Measurements from ENCODE around the gene GABARAP. TPM values are rescaled to one million over a fixed set of nuclear protein-coding genes. Genes with fewer than 3 reads are reported as not detected.

GABARAP gene
- total RNA-seq, 1 donor from 2014 or later = 587 TPM

- peaks cover 52% of the 10 kb centered on the region for H3K4me1 ChIP-seq
- H3K36me3 ChIP-seq = peaks cover 18% of the 10 kb centered on the region
- no peaks in the 10 kb centered on the region for H3K9me3 ChIP-seq
- DNase-seq (peak; percentile 92), ATAC-seq (peak; percentile 83 to 90)
- TF ChIP-seq, protein P1, sequence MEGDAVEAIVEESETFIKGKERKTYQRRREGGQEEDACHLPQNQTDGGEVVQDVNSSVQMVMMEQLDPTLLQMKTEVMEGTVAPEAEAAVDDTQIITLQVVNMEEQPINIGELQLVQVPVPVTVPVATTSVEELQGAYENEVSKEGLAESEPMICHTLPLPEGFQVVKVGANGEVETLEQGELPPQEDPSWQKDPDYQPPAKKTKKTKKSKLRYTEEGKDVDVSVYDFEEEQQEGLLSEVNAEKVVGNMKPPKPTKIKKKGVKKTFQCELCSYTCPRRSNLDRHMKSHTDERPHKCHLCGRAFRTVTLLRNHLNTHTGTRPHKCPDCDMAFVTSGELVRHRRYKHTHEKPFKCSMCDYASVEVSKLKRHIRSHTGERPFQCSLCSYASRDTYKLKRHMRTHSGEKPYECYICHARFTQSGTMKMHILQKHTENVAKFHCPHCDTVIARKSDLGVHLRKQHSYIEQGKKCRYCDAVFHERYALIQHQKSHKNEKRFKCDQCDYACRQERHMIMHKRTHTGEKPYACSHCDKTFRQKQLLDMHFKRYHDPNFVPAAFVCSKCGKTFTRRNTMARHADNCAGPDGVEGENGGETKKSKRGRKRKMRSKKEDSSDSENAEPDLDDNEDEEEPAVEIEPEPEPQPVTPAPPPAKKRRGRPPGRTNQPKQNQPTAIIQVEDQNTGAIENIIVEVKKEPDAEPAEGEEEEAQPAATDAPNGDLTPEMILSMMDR (IDR thresholded peaks at IDR 0.05) = no peak
- peaks cover 21% of the 10 kb centered on the region for H3K27me3 ChIP-seq (ENCODE audit: low read depth)
- intact Hi-C loops (cut with DNase I) = no loop called here
- H3K4me3 ChIP-seq = peak within 1 kb of the TSS; percentile 67
- peak within 1 kb of the TSS; percentile 88 for H3K27ac ChIP-seq
Measured at GRCh38 chr17:7262192-7262934, 20.1 kb upstream of the GABARAP start, which contains the start of gene CLDN7. Gene CLDN7, minus strand, starts transcription at chr17:7262478. Its CDS starts 435 bp downstream, at chr17:7262043.

DNA sequence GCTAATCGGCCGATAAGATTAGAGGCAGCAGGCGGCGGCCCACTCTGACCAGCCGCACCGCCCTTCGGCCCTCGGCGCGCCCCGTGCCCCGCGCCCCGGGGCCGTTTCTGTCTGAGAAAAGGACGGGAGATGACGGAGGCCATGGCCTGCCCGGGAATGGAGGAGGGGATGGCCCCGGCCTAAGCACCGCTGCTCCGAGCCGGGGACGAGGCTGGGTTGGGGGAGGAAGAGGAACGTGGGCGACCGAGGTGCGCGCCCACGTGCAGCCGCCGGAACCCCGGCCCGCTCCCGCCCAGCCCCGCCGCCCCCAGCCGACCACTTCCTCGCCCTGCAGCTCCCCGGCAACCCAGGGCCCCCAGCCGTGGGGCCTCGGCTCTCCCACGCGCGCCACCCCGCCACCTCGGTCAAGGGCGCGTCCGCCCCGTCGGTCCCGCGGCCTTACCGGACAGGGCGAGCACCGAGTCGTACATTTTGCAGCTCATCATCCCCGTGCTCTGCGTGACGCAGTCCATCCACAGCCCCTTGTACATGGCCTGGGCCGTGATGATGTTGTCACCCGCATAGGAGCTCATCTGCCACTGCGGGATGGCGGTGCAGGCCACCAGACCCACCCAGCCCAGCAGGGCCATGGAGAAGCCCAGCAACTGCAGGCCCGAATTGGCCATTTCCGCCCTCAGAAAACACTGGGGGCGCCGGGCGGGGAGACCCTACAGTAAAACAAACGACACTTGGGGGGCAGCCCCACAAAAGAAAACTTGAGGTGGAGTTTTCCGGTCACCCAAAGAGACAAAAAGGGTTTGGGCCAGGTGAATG, 19.3 kb upstream of the GABARAP start:
- peaks cover 52% of the 10 kb centered on the region for H3K4me1 ChIP-seq
- H3K9me3 ChIP-seq = no peaks in the 10 kb centered on the region
- H3K36me3 ChIP-seq = peaks cover 26% of the 10 kb centered on the region
- peak overlapping the region; percentile 67 for H3K4me3 ChIP-seq
- H3K27ac ChIP-seq = peak overlapping the region; percentile 88
- TF ChIP-seq, protein P1 (IDR thresholded peaks at IDR 0.05) = no peak
- ATAC-seq = peak; percentile 28 to 31
- peaks cover 21% of the 10 kb centered on the region for H3K27me3 ChIP-seq (ENCODE audit: low read depth)
- DNase-seq = peak; percentile 55
- intact Hi-C loops (cut with DNase I) = no loop called here

DNA sequence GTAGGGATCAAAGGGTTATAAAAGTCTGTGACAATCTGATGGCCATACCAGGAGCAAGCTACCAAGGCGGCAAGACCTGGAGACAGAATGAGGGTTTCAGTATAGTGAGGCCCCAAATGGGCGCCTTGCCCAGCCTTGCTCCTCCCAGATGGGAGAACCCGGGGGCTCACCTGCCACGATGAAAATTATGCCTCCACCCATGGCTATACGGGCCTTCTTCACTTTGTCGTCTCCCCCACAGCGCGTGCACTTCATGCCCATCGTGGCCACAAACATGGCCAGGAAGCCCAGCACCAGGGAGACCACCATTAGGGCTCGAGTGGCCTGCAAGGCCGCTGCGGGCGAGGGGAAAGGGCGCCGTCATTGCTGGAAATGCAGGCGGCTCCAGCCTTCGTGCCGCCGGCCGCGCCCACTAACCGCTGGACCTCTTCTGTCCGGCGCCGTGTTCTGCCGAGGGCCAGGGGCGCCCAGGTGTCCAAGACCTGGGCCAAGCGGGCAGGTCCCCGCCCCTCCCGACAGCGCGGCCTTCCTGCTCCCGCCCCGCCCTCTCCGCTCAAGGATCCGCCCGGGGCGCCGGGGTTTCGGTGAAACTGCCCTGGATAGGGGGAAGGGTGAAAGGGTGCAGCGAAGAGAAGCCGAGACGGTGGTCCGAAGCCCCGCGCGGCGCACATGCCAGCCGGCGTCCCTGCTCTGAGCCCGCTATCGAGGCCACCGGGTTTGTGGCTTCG, 18.6 kb upstream of the GABARAP start:
- Histone ChIP-seq H3K9me3 (no peaks in the 10 kb centered on the region), H3K4me1 (peaks cover 52% of the 10 kb centered on the region), H3K4me3 (peak overlapping the region; percentile 67), H3K27ac (peak overlapping the region; percentile 88), H3K36me3 (peaks cover 34% of the 10 kb centered on the region), H3K27me3 (ENCODE audit: low read depth) (peaks cover 21% of the 10 kb centered on the region)
- intact Hi-C loops (cut with DNase I) = no loop called here
- ATAC-seq (peak; percentile 80 to 82), DNase-seq (peak; percentile 89)
- TF ChIP-seq, protein P1 (IDR thresholded peaks at IDR 0.05) = no peak

- Histone ChIP-seq H3K36me3 (peaks cover 41% of the 10 kb centered on the region), H3K4me3 (peak overlapping the region; percentile 67), H3K4me1 (peaks cover 52% of the 10 kb centered on the region), H3K9me3 (no peaks in the 10 kb centered on the region), H3K27ac (peak overlapping the region; percentile 88), H3K27me3 (ENCODE audit: low read depth) (peaks cover 21% of the 10 kb centered on the region)
- ATAC-seq = no peak
- DNase-seq = no peak
- TF ChIP-seq, protein P1 (IDR thresholded peaks at IDR 0.05) = no peak
- intact Hi-C loops (cut with DNase I) = no loop called here
Measured at GRCh38 chr17:7260151-7260550, 17.9 kb upstream of the GABARAP start.

DNA sequence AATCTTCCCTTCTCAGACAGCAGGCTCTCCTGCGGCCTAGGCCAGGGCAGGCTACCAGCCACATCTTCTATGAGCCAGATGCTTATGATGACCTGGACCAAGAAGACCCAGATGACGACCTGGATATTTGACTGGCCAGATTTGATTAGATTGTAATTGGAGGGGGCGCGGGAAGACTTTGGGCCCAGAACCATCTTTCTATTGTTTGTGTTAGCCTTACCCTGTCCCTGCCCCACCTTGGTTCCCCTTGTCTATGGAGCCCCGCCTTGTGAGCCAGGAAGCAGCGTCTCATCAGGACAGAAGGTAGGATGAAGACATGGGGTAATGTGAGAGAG, 17.3 kb upstream of the GABARAP start:
- ATAC-seq (no peak), DNase-seq (no peak)
- Histone ChIP-seq H3K27ac (no peak overlapping the region), H3K36me3 (peaks cover 47% of the 10 kb centered on the region), H3K9me3 (no peaks in the 10 kb centered on the region), H3K4me1 (peaks cover 52% of the 10 kb centered on the region), H3K4me3 (no peak overlapping the region), H3K27me3 (ENCODE audit: low read depth) (peaks cover 21% of the 10 kb centered on the region)
- intact Hi-C loops (cut with DNase I) = no loop called here
- TF ChIP-seq, protein P1 (IDR thresholded peaks at IDR 0.05) = no peak

All from lower lobe of right lung (tissue), 2 donors.